ENCODE data around the gene SLC4A3.

Gene SLC4A3

DNA sequence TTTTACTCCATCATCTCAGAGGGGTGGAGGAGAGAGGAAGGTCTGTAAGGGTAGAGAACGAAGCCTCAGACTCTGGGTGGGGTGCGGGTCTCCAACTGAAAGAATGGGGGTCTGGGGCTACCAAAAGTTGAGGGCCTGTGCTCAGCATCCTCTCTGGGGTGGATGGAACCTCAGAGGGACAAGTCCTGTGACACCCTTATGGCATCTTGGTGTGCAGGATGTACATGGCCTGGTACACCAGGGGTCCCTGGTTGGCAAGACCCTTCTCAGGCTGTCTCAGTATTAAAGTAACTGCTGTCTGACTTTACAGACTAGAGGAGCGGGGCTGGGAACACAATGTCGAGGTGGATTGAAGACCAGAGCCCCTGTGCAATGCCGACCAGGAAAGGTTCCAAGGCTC, 2.3 kb upstream of the SLC4A3 start:
- Histone ChIP-seq H3K36me3 (ENCODE audit: insufficient read depth, low read length) (no peaks in the 10 kb centered on the region), H3K9me3 (ENCODE audit: insufficient read depth, low read length, severe bottlenecking) (no peaks in the 10 kb centered on the region), H2AFZ (ENCODE audit: low read depth, low read length) (no peak overlapping the region), H3K27me3 (ENCODE audit: insufficient read depth, low read length, poor library complexity) (peaks cover 5% of the 10 kb centered on the region), H3K9ac (ENCODE audit: low read depth, low read length) (no peak overlapping the region), H3K4me1 (ENCODE audit: insufficient read depth, low read length) (no peaks in the 10 kb centered on the region), H3K79me2 (ENCODE audit: insufficient read depth, low read length) (no peaks in the 10 kb centered on the region), H3K4me3 (ENCODE audit: low read depth in 1 of 2, low read length in 2 of 2) (no peak overlapping the region), H3K27ac (ENCODE audit: low read length) (no peak overlapping the region), H3K4me2 (ENCODE audit: insufficient read depth, low read length) (no peak overlapping the region), H4K20me1 (ENCODE audit: insufficient read depth, low read length) (no peaks in the 10 kb centered on the region)
- no peak for TF ChIP-seq EZH2 (IDR thresholded peaks at IDR 0.05; ENCODE audit: borderline replicate concordance, low read depth, low read length, severe bottlenecking)
- TF ChIP-seq, protein P1, sequence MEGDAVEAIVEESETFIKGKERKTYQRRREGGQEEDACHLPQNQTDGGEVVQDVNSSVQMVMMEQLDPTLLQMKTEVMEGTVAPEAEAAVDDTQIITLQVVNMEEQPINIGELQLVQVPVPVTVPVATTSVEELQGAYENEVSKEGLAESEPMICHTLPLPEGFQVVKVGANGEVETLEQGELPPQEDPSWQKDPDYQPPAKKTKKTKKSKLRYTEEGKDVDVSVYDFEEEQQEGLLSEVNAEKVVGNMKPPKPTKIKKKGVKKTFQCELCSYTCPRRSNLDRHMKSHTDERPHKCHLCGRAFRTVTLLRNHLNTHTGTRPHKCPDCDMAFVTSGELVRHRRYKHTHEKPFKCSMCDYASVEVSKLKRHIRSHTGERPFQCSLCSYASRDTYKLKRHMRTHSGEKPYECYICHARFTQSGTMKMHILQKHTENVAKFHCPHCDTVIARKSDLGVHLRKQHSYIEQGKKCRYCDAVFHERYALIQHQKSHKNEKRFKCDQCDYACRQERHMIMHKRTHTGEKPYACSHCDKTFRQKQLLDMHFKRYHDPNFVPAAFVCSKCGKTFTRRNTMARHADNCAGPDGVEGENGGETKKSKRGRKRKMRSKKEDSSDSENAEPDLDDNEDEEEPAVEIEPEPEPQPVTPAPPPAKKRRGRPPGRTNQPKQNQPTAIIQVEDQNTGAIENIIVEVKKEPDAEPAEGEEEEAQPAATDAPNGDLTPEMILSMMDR (IDR thresholded peaks at IDR 0.05; ENCODE audit: borderline replicate concordance, extremely low read depth, low read length, poor library complexity, severe bottlenecking), result no peak
- no peak for DNase-seq
- no peak for ATAC-seq (ENCODE audit: insufficient read depth, low read depth)

GRCh38 chr2:219626540-219626939, 890 bp upstream of the SLC4A3 start:
- no peak for ATAC-seq (ENCODE audit: insufficient read depth, low read depth)
- Histone ChIP-seq H3K4me2 (ENCODE audit: insufficient read depth, low read length) (no peak overlapping the region), H4K20me1 (ENCODE audit: insufficient read depth, low read length) (no peaks in the 10 kb centered on the region), H3K9ac (ENCODE audit: low read depth, low read length) (no peak overlapping the region), H3K4me3 (ENCODE audit: low read depth in 1 of 2, low read length in 2 of 2) (no peak overlapping the region), H3K27me3 (ENCODE audit: insufficient read depth, low read length, poor library complexity) (peaks cover 5% of the 10 kb centered on the region), H3K79me2 (ENCODE audit: insufficient read depth, low read length) (no peaks in the 10 kb centered on the region), H3K4me1 (ENCODE audit: insufficient read depth, low read length) (no peaks in the 10 kb centered on the region), H2AFZ (ENCODE audit: low read depth, low read length) (no peak overlapping the region), H3K27ac (ENCODE audit: low read length) (no peak overlapping the region), H3K36me3 (ENCODE audit: insufficient read depth, low read length) (no peaks in the 10 kb centered on the region), H3K9me3 (ENCODE audit: insufficient read depth, low read length, severe bottlenecking) (no peaks in the 10 kb centered on the region)
- TF ChIP-seq, protein P1 (IDR thresholded peaks at IDR 0.05; ENCODE audit: borderline replicate concordance, extremely low read depth, low read length, poor library complexity, severe bottlenecking), result no peak
- no peak for TF ChIP-seq EZH2 (IDR thresholded peaks at IDR 0.05; ENCODE audit: borderline replicate concordance, low read depth, low read length, severe bottlenecking)
- DNase-seq, result no peak

- Histone ChIP-seq H3K79me2 (ENCODE audit: insufficient read depth, low read length) (no peaks in the 10 kb centered on the region), H3K27ac (ENCODE audit: low read length) (no peak overlapping the region), H3K9me3 (ENCODE audit: insufficient read depth, low read length, severe bottlenecking) (no peaks in the 10 kb centered on the region), H3K27me3 (ENCODE audit: insufficient read depth, low read length, poor library complexity) (no peaks in the 10 kb centered on the region), H3K36me3 (ENCODE audit: insufficient read depth, low read length) (no peaks in the 10 kb centered on the region), H3K4me1 (ENCODE audit: insufficient read depth, low read length) (no peaks in the 10 kb centered on the region), H4K20me1 (ENCODE audit: insufficient read depth, low read length) (no peaks in the 10 kb centered on the region), H2AFZ (ENCODE audit: low read depth, low read length) (no peak overlapping the region), H3K4me2 (ENCODE audit: insufficient read depth, low read length) (no peak overlapping the region), H3K4me3 (ENCODE audit: low read depth in 1 of 2, low read length in 2 of 2) (no peak overlapping the region), H3K9ac (ENCODE audit: low read depth, low read length) (no peak overlapping the region)
- TF ChIP-seq, protein P1 (IDR thresholded peaks at IDR 0.05; ENCODE audit: borderline replicate concordance, extremely low read depth, low read length, poor library complexity, severe bottlenecking), result no peak
- no peak for TF ChIP-seq EZH2 (IDR thresholded peaks at IDR 0.05; ENCODE audit: borderline replicate concordance, low read depth, low read length, severe bottlenecking)
- DNase-seq (no peak), ATAC-seq (ENCODE audit: insufficient read depth, low read depth) (no peak)
Observed at GRCh38 chr2:219628235-219628985, 980 bp downstream of the SLC4A3 start.

All from DND-41 (cell line).